ENCODE data around the gene TPRN. TPM values are rescaled to one million over a fixed set of nuclear protein-coding genes. Genes with fewer than 3 reads are reported as not detected.

The TPRN gene
- total and polyA plus RNA-seq, 9 of the 15 experiments (the other 6 are each of a cell fraction or from before 2014, with no cell fraction given): 0.31 to 31.9 (median 4.4) TPM

GRCh38 chr9:137176302-137177182, 24.0 kb downstream of the TPRN start (continued):
- TF ChIP-seq RERE (CRISPR knock-in tag; IDR thresholded peaks at IDR 0.05; ENCODE audit: borderline replicate concordance): 0 out of 2 replicates have a peak, but pooled peaks have one; percentile 66
- no peak for TF ChIP-seq SRSF9 (IDR thresholded peaks at IDR 0.05; ENCODE audit: borderline replicate concordance, low read depth, low read length)
- no peak for TF ChIP-seq HLTF (IDR thresholded peaks at IDR 0.05)
- TF ChIP-seq XRCC3 (IDR thresholded peaks at IDR 0.05): no peak
- TF ChIP-seq, protein P1, sequence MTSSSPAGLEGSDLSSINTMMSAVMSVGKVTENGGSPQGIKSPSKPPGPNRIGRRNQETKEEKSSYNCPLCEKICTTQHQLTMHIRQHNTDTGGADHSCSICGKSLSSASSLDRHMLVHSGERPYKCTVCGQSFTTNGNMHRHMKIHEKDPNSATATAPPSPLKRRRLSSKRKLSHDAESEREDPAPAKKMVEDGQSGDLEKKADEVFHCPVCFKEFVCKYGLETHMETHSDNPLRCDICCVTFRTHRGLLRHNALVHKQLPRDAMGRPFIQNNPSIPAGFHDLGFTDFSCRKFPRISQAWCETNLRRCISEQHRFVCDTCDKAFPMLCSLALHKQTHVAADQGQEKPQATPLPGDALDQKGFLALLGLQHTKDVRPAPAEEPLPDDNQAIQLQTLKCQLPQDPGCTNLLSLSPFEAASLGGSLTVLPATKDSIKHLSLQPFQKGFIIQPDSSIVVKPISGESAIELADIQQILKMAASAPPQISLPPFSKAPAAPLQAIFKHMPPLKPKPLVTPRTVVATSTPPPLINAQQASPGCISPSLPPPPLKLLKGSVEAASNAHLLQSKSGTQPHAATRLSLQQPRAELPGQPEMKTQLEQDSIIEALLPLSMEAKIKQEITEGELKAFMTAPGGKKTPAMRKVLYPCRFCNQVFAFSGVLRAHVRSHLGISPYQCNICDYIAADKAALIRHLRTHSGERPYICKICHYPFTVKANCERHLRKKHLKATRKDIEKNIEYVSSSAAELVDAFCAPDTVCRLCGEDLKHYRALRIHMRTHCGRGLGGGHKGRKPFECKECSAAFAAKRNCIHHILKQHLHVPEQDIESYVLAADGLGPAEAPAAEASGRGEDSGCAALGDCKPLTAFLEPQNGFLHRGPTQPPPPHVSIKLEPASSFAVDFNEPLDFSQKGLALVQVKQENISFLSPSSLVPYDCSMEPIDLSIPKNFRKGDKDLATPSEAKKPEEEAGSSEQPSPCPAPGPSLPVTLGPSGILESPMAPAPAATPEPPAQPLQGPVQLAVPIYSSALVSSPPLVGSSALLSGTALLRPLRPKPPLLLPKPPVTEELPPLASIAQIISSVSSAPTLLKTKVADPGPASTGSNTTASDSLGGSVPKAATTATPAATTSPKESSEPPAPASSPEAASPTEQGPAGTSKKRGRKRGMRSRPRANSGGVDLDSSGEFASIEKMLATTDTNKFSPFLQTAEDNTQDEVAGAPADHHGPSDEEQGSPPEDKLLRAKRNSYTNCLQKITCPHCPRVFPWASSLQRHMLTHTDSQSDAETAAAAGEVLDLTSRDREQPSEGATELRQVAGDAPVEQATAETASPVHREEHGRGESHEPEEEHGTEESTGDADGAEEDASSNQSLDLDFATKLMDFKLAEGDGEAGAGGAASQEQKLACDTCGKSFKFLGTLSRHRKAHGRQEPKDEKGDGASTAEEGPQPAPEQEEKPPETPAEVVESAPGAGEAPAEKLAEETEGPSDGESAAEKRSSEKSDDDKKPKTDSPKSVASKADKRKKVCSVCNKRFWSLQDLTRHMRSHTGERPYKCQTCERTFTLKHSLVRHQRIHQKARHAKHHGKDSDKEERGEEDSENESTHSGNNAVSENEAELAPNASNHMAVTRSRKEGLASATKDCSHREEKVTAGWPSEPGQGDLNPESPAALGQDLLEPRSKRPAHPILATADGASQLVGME (CRISPR knock-in tag; IDR thresholded peaks at IDR 0.05): 0 out of 2 replicates have a peak, but pooled peaks have one; percentile 32
- TF ChIP-seq CXXC5 (CRISPR knock-in tag; IDR thresholded peaks at IDR 0.05): no peak
- TF ChIP-seq TEAD2 (tag; IDR thresholded peaks at IDR 0.05): no peak
- TF ChIP-seq BCLAF1 (IDR thresholded peaks at IDR 0.05; ENCODE audit: borderline replicate concordance in 1 of 2, control insufficient read depth in 1 of 2, low read depth in 2 of 2, low read length in 1 of 2): no peak
- no peak for TF ChIP-seq GABPB1 (CRISPR knock-in tag; IDR thresholded peaks at IDR 0.05)
